GM21529 (cell line): ENCODE data around the gene HDAC4.

Source experiments
- ATAC-seq: cut with Tn5 transposase; IDR thresholded peaks from one replicate; pipeline ENCODE4 v1.9.1; 2021; ENCODE audit not compliant: unreplicated experiment

Gene HDAC4

GRCh38 chr2:239101807-239102206 is 299.0 kb downstream of the HDAC4 start:
- ATAC-seq, result no peak

GRCh38 chr2:239101071-239101470 is 299.7 kb downstream of the HDAC4 start:
- no peak for ATAC-seq

DNA sequence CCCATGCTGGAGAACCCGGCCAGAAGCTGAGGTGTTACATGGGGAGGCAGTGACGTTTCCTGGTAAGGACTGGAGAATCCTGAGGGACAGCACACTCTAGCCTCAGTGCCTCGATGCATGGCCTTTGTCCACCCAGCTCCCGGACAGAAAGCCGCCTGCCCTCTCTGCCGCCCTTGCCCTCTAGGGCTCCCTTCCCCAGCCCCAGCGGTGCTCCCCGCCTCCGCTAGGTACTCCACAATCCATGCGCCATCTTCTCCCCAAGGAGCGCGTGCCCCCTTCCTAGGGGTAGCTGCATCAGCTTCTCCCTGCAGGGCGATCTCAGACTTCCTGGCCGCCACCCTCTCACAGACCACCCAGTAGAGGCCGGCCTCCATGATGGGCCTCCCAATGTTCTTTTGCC is 301.3 kb downstream of the HDAC4 start:
- ATAC-seq, result no peak

DNA sequence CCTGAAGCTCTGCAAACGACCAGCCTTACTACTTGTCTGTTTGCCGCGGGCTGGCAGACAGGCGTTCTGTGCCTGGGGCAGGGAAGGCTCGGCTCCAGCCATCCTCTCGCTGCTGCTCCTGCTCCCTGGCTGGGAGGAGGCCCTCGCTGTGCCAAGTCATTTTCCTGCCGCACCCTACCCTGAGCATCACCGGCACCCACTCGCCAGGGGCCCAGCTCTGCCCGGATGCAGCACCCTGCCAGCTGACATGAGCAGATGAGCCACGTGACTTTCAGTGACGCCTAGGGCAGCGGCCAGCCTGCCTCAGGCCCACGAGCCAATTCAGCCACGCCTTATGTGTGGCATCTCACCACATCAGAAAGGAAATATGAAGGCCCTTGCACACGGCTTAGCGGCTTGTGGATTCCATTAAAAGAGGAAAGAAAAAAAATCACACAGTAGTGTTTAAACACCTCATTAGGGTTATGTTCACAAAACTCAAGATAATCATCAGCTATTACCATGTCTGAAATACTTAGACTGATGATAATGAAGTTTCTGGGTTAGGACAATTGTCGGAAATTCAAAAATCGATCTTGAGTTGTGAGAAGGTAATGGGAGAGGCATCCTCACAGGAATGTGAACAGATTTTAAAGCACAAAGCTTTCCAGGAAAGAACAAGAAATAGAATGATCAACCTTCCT is 302.4 kb downstream of the HDAC4 start:
- ATAC-seq, result no peak

DNA sequence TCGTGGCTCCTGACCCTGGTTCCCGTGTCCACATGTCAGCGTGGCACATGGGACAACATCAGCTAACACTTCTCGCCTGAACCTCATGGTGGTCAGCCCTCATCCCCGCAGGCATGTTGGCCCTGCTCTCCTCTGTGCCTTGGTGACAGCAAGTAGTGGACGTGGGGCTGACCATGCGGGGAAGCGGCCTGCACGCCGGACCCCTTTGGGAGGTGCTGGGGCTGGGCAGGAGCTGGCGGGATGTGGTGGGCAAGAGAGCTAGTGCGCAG is 303.5 kb downstream of the HDAC4 start:
- ATAC-seq, result no peak

DNA sequence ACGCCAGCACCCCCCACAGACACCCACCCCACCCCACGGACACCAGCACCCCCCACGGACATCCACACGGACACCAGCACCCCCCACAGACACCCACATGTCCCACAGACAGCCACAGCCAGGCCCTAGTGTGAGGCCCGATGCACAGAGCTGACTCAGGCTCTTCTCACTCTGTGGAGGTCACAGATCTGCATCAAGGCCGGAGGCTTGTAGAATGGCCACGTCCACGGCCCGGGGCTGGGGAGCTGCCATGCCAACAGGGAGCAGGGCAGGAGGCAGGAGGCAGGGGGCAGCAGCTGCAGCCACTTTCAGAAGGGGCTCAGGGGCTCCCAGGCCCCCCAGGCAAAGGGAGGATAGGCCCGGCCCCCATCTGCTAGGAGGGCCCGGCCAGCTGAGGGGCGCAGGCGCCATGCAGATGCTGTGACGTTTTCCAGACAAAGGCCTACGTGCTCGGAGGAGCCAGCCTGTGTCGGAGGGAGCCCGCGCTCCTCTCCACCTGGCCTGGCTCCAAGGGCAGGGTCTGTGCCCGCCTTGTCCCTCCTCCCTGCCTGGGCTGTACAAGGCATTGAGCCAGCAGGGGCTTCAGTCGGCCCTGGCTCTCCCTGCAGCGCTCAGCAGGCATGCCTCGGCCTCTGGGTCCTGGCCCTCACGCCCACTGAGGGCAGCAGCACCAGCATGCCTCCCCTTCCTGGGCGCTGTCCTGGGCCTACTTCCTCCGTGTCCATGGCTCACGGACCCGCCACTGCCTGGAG is 304.0 kb downstream of the HDAC4 start:
- ATAC-seq, result no peak

- no peak for ATAC-seq
These were observed 305.2 kb downstream of the HDAC4 start for GRCh38 chr2:239095460-239096081.

GRCh38 chr2:239094867-239095266 is 306.0 kb downstream of the HDAC4 start:
- ATAC-seq, result no peak

DNA sequence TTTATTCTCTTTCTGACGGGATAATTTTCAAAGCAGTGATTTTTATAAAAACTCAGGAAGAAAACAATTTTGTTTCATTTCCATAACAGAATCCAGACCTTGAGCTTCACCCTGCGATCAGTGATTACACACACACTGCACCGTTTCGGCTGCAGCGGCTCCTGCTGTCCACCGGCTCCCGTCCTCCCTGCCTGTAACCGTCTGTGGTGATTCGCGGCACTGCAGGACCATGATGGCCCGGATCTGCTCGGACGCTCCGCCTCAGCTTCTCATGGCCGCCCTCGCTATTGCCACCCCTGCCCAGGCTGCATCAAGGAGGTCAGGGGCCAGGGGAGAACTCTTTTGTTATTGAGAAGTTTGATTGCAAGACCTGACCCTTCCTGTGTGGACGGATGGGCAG is 306.9 kb downstream of the HDAC4 start:
- no peak for ATAC-seq

- no peak for ATAC-seq
These were observed 307.3 kb downstream of the HDAC4 start for GRCh38 chr2:239093542-239093941.

DNA sequence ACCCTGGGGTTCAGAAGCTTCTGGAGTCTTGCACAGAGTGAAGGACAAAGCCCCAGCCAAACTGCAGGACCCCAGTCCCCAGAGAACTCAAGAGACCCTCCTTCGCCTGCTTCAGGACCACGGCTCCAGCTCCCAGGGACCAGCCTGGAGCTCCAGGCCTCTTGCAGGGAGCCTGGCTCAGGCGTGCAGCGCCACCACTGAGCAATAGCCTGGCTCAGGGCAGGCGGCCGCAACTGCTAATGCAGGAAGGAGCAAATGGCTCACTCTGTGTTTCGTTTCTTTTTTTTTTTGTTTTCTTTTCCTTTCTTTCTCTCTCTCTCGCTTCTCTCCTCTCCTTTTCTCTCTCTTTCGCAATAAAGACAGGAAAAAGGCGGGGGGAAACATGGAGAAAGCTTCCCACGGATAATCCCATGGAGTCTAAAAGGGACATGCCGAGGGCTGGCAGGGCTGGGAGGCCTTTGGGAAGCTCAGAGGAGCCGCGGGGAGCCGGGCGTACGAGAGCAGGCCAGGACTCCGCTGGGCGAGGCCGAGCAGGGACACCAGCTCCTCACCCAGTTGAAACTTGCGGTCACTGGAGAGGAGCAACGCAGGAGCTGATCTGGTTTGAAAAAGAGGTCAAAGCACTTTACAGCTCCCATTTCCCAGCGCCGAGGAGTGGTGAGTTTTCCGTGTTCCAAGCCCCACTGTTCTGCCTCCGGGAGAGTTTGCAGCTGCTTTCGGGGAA is 308.1 kb downstream of the HDAC4 start:
- ATAC-seq, result no peak

DNA sequence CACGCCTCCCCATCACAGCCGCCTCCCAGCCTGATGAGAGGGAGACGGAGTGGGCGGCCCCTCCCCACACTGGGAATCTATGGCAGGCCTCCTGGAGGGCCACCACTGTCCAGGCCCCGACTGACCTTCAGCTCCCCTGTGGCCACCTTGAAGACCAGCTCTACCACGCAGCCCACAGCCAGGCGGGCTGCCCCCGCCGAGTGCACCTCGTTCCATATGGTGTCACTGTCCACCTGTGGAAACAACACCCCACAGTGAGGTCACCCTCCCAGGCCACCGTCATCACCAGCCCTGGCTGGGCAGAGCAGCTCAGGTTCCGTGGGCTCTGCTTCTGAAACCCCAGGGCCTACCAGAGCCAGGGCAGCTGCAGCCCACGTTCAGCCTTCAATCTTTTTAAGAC is 310.9 kb downstream of the HDAC4 start:
- no peak for ATAC-seq

DNA sequence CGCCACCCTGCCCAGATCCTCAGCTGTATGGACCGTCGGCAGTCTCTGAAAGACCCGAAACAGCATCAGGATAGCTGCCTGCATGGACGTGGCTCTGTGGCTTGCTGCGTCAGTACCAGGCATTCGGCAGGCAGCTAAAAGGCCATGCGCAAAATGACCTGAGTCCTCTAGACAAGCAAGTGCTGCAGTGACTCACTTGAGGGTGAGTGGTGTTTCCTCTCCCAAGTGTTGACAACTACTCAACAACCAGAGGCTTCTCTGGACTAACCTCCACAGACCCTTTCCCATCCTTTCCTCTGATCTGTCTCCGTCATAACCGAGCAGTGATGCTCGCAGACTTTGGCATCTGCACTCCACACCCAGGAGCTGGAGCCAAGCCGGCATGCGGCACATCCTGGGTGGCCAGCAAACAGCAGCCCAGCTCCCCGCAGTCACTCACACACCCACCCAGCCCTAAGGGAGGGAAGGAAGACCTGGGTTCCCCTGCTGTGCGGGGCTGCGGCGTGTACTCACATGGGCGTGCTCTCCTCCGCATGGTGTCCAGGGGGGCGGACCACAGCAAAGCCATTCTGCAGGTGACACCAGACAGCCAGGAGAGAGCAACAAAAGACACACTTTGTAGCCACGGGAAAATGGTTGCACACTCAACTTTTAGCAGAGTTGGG is 313.6 kb downstream of the HDAC4 start:
- ATAC-seq, result no peak

GRCh38 chr2:239086325-239087020 is 314.3 kb downstream of the HDAC4 start:
- no peak for ATAC-seq

- no peak for ATAC-seq
These were observed 315.4 kb downstream of the HDAC4 start for GRCh38 chr2:239085201-239085992.

DNA sequence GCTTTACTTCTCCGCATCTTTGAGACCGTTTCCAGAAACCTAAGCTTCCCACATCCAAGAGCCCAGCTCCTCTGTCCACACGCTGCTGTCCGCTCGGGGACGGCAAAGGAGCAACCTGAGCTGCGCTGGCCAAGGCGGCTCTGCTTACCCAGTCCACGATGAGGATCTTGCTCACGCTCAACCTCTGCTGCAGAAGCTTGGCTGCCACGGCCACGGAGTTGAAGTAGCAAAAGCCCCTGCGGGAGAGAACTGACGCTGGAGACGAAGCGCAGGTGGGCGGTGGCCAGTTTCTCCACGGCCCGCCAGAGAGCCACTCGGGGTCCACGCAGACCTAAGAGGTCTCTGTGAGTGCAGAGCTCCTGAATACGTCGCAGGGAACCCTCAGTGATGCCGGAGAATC is 316.8 kb downstream of the HDAC4 start:
- ATAC-seq, result no peak

DNA sequence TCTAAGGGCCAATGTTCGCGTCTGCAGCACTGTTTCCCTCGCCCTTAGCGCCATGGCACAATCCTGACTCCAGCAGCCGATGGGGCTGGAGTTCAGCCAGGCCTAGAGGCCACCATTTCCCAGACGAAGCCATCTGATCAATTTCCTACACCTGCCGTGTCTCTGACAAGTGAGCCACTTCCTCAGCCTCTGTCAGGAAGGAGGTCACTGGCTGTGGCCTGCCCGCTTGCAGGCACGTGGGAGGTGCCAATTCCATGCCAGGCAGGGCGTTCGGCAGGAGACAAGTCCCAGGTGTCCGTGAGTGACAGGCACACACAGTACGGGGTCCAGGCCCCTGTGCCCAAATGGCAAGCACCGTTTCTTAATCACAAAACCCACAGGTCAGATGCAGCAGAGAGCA is 318.4 kb downstream of the HDAC4 start:
- no peak for ATAC-seq

DNA sequence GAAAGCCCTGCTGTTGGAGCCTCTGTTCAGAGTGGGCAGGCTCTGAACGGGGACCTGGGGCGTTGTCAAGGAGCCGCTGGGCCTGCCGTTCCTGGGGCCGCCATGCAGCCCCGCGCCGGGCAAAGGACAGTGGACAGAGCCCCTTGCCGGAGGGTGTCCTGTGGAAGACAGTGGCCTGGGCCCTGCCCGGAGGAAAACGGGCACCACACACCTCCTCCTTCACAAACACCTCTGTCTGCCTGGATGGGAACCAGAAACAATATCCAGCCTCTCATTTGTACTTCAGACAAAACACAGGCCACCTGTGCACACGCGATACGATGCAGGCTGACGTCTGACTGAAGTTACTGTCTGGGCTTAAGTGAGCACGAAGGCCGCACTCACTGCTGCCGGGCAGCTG is 319.2 kb downstream of the HDAC4 start:
- no peak for ATAC-seq

DNA sequence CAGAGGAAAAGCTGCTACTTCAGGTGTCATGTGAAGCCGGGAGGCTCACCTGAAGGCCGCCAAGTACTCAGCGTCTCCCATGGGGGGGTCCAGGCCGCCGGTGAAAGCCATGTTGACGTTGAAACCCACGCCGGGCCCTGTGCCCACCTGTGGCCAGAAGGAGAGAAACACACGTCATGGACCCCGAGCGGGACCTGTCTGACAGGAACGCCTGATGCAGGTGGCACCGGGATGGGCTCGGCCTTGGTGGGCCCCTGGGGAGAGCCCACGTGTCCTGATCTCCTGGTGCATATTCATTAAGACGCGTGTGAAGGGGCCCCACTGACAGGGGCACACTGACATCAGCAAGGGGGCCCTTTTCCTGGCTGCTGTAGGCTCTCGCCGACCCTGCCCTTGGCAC is 319.8 kb downstream of the HDAC4 start:
- ATAC-seq, result no peak
